NB4 (cell line): Measurements from ENCODE around the gene AKAP6.

Experiments
- DNase-seq: peaks from one replicate; pipeline ENCODE4 v3.0.0; 2010; ENCODE audit warnings: low read depth
- H3K4me3 ChIP-seq: one replicate; pipeline ENCODE4 v1.5.1; 2011; ENCODE audit warnings: mild to moderate bottlenecking, low read depth, low read length, moderate library complexity
- MYC ChIP-seq: IDR thresholded peaks from 2 replicates; pipeline ENCODE4 v1.6.1; 2011; ENCODE audit warnings: low read depth, low read length
- POLR2A ChIP-seq: IDR thresholded peaks from 2 replicates; pipeline ENCODE4 v1.6.1; 2011; ENCODE audit warnings: mild to moderate bottlenecking; ENCODE audit not compliant: insufficient read length; ENCODE audit errors: extremely low read depth
- TF ChIP-seq, protein P1 (sequence below): IDR thresholded peaks from 2 replicates; pipeline ENCODE4 v1.6.1; 2011; ENCODE audit warnings: low read depth, low read length
- TF ChIP-seq, protein P2 (sequence below): IDR thresholded peaks from one replicate; pipeline ENCODE4 v1.5.1; 2012; ENCODE audit warnings: low read depth, low read length

Gene AKAP6

GRCh38 chr14:32507029-32507984 lies 178.2 kb downstream of the AKAP6 start:
- no peak for TF ChIP-seq POLR2A
- TF ChIP-seq, protein P1, sequence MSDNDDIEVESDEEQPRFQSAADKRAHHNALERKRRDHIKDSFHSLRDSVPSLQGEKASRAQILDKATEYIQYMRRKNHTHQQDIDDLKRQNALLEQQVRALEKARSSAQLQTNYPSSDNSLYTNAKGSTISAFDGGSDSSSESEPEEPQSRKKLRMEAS, result no peak
- TF ChIP-seq, protein P2, sequence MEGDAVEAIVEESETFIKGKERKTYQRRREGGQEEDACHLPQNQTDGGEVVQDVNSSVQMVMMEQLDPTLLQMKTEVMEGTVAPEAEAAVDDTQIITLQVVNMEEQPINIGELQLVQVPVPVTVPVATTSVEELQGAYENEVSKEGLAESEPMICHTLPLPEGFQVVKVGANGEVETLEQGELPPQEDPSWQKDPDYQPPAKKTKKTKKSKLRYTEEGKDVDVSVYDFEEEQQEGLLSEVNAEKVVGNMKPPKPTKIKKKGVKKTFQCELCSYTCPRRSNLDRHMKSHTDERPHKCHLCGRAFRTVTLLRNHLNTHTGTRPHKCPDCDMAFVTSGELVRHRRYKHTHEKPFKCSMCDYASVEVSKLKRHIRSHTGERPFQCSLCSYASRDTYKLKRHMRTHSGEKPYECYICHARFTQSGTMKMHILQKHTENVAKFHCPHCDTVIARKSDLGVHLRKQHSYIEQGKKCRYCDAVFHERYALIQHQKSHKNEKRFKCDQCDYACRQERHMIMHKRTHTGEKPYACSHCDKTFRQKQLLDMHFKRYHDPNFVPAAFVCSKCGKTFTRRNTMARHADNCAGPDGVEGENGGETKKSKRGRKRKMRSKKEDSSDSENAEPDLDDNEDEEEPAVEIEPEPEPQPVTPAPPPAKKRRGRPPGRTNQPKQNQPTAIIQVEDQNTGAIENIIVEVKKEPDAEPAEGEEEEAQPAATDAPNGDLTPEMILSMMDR, result no peak
- no peak for TF ChIP-seq MYC
- no peak overlapping the region for H3K4me3 ChIP-seq
- DNase-seq, result no peak

DNA sequence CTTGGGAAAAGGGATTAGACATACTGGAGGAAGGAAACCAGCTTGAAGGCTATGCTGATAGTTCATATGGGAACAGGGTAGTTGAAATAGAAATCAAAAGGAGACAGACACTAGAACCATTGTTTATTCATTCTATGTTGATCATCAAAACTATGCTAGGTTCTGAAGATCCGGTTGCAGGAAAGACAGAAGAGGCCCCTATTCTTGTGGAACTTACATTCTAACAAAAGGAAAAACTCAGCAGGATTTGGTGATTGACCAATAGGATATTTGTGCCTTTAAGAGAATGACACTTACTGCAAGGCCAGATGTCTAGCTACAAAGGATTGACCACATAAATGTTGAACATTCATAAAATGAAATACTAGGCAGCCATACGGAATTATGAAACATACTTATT lies 179.2 kb downstream of the AKAP6 start:
- H3K4me3 ChIP-seq, result no peak overlapping the region
- no peak for DNase-seq
- TF ChIP-seq POLR2A, result no peak
- no peak for TF ChIP-seq MYC
- TF ChIP-seq, protein P2, result no peak
- TF ChIP-seq, protein P1, result no peak

GRCh38 chr14:32509632-32510187 lies 180.6 kb downstream of the AKAP6 start:
- DNase-seq, result no peak
- no peak overlapping the region for H3K4me3 ChIP-seq
- TF ChIP-seq, protein P1, result no peak

DNA sequence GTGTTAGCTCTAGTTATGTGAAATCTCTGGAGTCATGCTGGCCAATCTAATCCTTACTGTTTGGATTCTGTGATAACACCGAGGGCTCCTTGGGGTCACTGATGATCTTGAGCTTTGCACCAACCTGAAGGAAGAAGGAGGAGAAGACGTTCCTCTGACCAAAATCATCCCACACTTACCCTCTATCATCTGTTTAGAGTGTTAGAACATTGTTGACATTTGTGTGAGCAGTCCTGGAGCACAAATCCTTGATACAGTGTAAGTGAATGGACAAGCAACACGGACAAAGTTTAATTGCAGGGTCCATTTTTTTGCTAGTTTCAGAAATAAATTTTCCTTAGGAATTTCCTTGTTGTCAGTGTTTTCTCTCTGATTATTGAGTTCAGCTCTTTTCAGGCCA lies 181.7 kb downstream of the AKAP6 start:
- no peak for DNase-seq
- TF ChIP-seq POLR2A, result no peak
- TF ChIP-seq, protein P1, result no peak
- TF ChIP-seq, protein P2, result no peak
- TF ChIP-seq MYC, result no peak
- no peak overlapping the region for H3K4me3 ChIP-seq

DNA sequence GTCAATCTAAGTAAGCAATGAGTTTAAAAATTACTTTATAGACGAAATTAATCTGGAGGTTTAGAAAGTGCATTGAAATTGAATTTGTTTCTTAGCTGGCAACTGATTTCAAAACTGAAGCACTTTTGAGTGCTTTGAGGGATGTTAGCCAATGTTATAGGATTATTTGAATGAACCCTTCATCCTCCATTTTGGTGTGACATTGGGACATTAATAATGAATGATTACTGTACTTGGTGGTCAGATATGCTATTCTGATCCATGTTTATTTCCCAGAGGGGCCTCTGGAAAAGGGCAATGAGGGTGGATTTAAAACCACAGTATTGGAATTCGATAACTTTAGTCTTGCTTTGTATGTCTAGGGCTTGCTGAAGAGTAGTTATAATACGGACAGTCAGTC lies 183.2 kb downstream of the AKAP6 start:
- DNase-seq, result no peak
- no peak overlapping the region for H3K4me3 ChIP-seq
- TF ChIP-seq, protein P1, result no peak
- TF ChIP-seq POLR2A (no peak), MYC (no peak)
- TF ChIP-seq, protein P2, result no peak

- H3K4me3 ChIP-seq, result no peak overlapping the region
- TF ChIP-seq MYC, result no peak
- TF ChIP-seq, protein P2, result no peak
- TF ChIP-seq, protein P1, result no peak
- no peak for TF ChIP-seq POLR2A
- DNase-seq, result no peak
These were observed 183.7 kb downstream of the AKAP6 start for GRCh38 chr14:32512813-32513212.
